ENCODE results near the gene TAAR2. TPM values are rescaled to one million over a fixed set of nuclear protein-coding genes. Genes with fewer than 3 reads are reported as not detected.
A peak's percentile ranks its signal among the peaks of the same experiment; 100 is the strongest.
"Not testable (repeated sequence)": the region's sequence is repeated elsewhere in the genome, so short reads cannot be mapped to it uniquely, and the experiment has no call there.

Gene TAAR2, protein sequence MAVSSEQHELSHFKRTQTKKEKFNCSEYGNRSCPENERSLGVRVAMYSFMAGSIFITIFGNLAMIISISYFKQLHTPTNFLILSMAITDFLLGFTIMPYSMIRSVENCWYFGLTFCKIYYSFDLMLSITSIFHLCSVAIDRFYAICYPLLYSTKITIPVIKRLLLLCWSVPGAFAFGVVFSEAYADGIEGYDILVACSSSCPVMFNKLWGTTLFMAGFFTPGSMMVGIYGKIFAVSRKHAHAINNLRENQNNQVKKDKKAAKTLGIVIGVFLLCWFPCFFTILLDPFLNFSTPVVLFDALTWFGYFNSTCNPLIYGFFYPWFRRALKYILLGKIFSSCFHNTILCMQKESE
- not detected for total RNA-seq
- long read RNA-seq: 0 reads

- DNase-seq (no peak), ATAC-seq (ENCODE audit: poor library complexity) (no peak)
- intact Hi-C loops (cut with DNase I): no loop called here
These were observed at the start of gene TAAR2 for GRCh38 chr6:132624175-132624574. Gene TAAR2, minus strand, starts transcription at chr6:132624275. Its CDS starts 0 bp downstream, at chr6:132624275.

DNA sequence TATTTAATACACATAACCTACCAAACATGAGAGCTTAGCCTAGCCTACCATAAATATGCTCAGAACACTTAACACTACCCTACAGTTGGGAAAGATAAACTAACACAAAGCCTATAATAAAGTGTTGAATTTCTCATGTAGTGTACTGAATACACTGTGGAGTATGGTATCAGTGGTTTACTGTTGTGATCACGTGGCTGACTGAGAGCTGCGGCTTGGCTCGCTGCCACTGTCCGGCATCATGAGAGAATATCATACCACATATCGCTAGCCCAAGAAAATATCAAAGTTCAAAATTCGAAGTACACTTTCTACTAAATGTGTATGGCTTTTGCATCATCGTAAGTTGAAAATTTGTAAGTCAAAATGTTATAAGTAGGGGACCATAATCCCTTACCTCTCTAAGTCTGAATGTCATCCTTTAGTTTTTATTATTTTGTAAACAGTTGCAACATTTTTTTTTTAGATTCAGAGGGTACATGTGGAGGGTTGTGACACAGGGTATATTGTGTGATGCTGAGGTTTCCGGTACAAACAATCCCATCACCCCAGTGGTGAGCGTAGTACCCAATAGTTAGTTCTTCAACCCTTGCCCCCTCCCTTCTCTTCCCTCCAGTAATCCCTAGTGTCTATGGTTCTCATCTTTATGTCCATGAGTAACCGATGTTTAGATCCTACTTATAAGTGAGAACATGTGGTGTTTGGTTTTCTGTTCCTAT, 49.5 kb upstream of the TAAR2 start:
- intact Hi-C loops (cut with DNase I): no loop called here
- DNase-seq: peak; percentile 43

GRCh38 chr6:132671295-132671694, 47.2 kb upstream of the TAAR2 start:
- intact Hi-C loops (cut with DNase I): no loop called here
- ATAC-seq (ENCODE audit: poor library complexity) (no peak), DNase-seq (no peak)

More for the DNA sequence above, 49.5 kb upstream of the TAAR2 start:
- ATAC-seq (ENCODE audit: poor library complexity): no peak

DNA sequence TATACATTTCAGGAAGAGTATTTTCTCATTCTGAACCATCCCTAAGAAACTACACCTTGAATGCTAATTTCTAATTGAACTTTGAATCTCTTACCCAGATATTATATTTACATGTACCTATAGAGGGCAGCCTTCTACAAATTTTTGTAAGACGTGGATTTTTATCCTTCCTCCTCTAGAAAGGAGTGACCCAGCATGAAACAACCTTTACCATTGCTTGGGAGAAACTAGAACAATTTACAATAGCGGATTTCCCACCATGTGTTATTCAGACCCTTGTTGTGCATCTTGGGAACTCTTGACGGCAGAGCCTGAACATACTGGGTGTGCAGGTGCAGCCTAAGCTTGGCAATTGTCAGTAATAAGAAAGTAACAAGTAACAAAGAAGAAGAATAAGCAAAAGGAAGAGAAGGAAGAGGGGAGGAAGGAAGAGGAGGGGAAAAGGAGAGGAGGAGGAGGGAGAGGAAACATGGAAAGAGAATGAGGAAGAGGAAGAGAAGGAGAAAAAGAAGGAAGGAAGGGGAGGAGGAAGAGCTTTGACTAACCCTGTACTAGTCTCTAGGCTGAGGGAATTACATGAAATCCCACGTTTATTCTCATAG, 45.7 kb upstream of the TAAR2 start:
- ATAC-seq (ENCODE audit: poor library complexity): peak; percentile 66
- no peak for DNase-seq

GRCh38 chr6:132666118-132666517, 42.0 kb upstream of the TAAR2 start:
- intact Hi-C loops (cut with DNase I): loop anchor here (10.0 kb wide), 1 partner anchor 889 kb away; no protein-coding TSS in a partner anchor
- no peak for DNase-seq
- no peak for ATAC-seq (ENCODE audit: poor library complexity)

More for the DNA sequence above, 45.7 kb upstream of the TAAR2 start:
- intact Hi-C loops (cut with DNase I): loop anchor here (10.0 kb wide), 1 partner anchor 885 kb away; no protein-coding TSS in a partner anchor

- DNase-seq: no peak
- intact Hi-C loops (cut with DNase I): loop anchor here (10.0 kb wide), 1 partner anchor 890 kb away; no protein-coding TSS in a partner anchor
- no peak for ATAC-seq (ENCODE audit: poor library complexity)
These were observed 40.4 kb upstream of the TAAR2 start for GRCh38 chr6:132664309-132665034.

DNA sequence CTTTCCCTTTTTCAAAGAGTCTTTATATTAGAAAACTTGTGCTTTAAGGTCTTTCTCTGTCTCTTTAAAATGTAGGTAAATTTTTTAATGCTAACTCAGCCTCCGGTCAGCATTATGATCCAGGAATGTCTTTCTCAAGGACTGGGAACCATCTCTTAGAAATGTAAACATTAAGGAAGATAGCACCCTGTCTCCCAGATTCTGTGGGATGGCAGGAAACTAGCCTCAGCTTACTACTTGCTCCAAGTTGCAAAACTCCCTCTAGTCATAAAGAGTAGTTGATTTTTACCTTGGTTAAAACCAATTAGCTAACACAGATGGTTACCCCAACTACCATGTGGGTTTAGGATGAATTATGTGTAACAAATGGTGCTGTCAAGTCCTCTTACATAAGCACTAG, 39.6 kb upstream of the TAAR2 start:
- intact Hi-C loops (cut with DNase I): loop anchor here (10.0 kb wide), 1 partner anchor 891 kb away; no protein-coding TSS in a partner anchor
- DNase-seq: no peak
- no peak for ATAC-seq (ENCODE audit: poor library complexity)

- intact Hi-C loops (cut with DNase I): loop anchor here (10.0 kb wide), 1 partner anchor 893 kb away; no protein-coding TSS in a partner anchor
- ATAC-seq (ENCODE audit: poor library complexity): no peak
These were observed 37.8 kb upstream of the TAAR2 start for GRCh38 chr6:132661906-132662305.

DNA sequence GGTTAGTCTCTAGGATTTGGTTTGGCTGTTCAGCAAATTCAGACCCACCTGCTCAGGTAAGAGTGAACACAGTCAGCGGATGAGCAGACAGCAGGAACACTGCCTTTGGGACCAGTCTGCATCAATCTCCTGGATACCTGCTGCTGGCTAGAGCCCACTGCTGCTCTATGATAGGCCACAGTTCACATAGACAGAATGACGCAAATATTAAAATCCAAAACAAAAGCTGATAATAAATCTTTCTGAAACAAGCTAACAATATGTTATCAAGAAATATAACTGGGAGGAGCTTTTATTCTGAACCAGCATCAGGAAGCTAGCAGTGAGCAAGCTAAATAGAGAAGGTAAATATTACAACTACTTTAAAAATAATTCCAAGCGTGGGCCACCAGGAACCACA, 35.0 kb upstream of the TAAR2 start, which contains the start of gene TAAR1:
Gene TAAR1 (minus strand): TSS at position 101 of the 400 bp plus-strand sequence. CDS start 13,179 bp downstream, outside the sequence.
- ATAC-seq (ENCODE audit: poor library complexity): no peak
- intact Hi-C loops (cut with DNase I): no loop called here

More at GRCh38 chr6:132661906-132662305, 37.8 kb upstream of the TAAR2 start:
- no peak for DNase-seq

DNA sequence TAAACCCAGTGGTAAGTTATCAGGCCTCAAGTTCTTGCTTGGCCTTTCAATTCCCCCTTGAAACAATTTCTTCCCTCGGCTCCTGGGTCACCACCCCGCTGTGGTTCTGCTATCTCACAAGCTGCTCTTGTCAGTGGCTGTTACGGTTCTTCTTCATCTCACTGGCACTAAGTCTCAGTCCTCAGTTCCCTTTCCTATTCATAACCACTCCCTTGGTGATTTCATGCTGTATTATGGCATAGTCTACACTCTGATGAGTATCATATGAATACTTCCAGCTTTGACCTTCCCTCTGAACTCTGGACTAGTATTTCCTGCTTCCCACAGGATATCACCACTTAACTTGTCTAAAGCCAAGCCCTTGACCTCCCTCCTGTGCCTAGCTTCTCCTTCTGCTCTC, 27.0 kb upstream of the TAAR2 start:
- DNase-seq (no peak), ATAC-seq (ENCODE audit: poor library complexity) (no peak)
- intact Hi-C loops (cut with DNase I): no loop called here

More for the DNA sequence above, 35.0 kb upstream of the TAAR2 start, which contains the start of gene TAAR1:
- DNase-seq: no peak

DNA sequence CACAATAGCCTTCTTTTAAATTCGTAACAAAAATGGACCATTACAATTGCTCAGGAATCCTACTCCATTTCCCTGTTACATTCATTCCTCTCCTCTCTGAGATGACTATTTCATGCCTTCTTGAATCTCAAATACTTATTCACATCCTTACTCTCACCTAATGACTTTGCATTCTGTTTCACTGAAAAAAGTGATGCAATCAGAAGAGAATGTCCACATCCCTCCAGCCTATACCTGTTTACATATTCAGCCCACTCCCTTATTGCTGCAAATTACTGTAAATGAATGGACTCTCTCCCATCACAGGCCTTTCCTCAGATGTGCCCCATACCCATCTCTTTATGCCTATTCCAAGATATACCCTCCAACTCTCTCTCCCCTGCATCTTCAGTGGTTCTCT, 26.4 kb upstream of the TAAR2 start:
- no peak for DNase-seq
- intact Hi-C loops (cut with DNase I): no loop called here
- ATAC-seq (ENCODE audit: poor library complexity): no peak

DNA sequence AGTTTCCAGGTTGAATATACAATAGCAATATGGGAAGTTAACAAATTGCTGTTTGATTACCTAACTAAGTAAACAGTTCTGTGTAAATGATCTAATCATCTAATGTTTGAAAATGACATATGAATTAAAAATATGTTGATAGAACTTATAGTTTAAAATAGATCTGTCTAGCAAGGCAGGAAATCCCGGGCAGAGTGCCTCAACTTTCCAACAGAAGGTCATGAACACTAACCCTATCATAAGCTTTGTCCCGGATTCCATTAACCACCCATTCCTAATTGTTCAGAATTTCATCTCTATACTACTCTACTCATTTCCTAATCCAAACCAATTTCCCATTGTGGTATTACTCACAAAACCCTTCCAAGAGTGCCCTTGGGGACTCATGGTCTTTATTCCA, 24.8 kb upstream of the TAAR2 start:
- intact Hi-C loops (cut with DNase I): no loop called here
- DNase-seq (no peak), ATAC-seq (ENCODE audit: poor library complexity) (no peak)

DNA sequence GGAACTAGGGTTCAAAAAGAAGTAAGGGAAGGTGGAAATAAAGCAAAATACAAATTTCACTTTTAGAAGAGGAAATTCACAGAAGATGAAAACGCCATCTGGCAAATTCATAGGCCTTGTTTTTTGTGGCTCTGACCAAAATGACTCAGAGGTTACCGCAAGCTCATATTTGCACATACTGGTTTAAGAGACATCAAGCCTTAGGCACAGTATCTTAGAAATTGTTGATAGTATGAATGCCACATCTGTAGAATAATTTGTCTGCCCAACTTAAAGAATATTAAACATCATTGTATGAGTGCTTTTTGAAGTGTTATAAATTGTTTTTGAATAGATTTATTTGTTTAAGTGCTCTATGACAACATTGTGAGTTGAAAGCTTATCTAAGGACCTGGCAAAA, 24.3 kb upstream of the TAAR2 start:
- intact Hi-C loops (cut with DNase I): no loop called here
- ATAC-seq (ENCODE audit: poor library complexity) (no peak), DNase-seq (no peak)

GRCh38 chr6:132643547-132643946, 19.5 kb upstream of the TAAR2 start:
- no peak for ATAC-seq (ENCODE audit: poor library complexity)
- no peak for DNase-seq

GRCh38 chr6:132637135-132637534, 13.1 kb upstream of the TAAR2 start:
- intact Hi-C loops (cut with DNase I); ATAC-seq (ENCODE audit: poor library complexity); DNase-seq: not testable (repeated sequence)

More at GRCh38 chr6:132643547-132643946, 19.5 kb upstream of the TAAR2 start:
- intact Hi-C loops (cut with DNase I): no loop called here

DNA sequence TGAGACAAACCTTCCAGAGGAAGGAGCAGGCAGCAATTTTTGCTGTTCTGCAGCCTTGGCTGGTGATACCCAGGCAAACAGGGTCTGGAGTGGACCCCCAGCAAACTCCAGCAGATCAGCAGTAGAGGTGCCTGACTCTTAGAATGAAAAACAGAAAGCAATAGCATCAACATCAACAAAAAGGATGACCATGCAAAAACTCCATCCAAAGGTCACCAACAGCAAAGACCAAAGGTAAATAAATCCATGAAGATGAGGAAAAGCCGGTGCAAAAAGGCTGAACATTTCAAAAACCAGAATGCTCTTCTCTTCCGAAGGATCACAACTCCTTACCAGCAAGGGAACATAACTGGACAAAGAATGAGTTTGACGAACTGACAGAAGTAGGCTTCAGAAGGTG, 11.8 kb upstream of the TAAR2 start:
- DNase-seq; intact Hi-C loops (cut with DNase I); ATAC-seq (ENCODE audit: poor library complexity): not testable (repeated sequence)

- DNase-seq; ATAC-seq (ENCODE audit: poor library complexity); intact Hi-C loops (cut with DNase I): not testable (repeated sequence)
These were observed 11.2 kb upstream of the TAAR2 start for GRCh38 chr6:132635288-132635687.

DNA sequence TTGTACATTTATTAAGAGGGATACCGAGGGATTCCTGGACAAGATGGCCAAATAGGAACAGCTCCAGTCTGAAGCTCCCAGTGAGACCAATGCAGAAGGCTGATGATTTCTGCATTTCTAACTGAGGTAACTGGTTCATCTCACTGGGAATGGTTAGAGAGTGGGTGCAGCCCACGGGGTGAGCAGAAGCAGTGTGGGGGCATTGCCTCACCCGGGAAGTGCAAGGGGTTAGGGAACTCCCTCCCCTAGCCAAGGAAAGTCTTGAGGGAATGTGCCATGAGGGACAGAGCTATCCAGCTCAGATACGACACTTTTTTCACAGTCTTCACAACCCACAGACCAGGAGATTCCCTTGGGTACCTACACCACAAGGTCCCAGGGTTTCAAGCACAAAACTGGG, 10.7 kb upstream of the TAAR2 start:
- ATAC-seq (ENCODE audit: poor library complexity): no peak
- intact Hi-C loops (cut with DNase I): no loop called here
- DNase-seq: no peak

Data from Right ventricle myocardium superior (tissue), 1 donor.